Muscle of back (tissue), 11 donors: Measurements from ENCODE around the gene NPIPB6. TPM values are rescaled to one million over a fixed set of nuclear protein-coding genes. Genes with fewer than 3 reads are reported as not detected.

Experiments
- DNase-seq, 3 donors: peaks; one replicate each; pipeline versions ENCODE4 v3.0.0 to v3.0.0-alpha.2; 2013
- polyA plus RNA-seq, 10 donors: library from polyadenylated mRNA; unstranded; fragments of 120-200 nt; gene quantifications; one replicate each; pipeline ENCODE4 v1.2.1, GENCODE V29; 2013; ENCODE audit not compliant: insufficient read length in 10 of 10

The NPIPB6 gene
- polyA plus RNA-seq, 10 donors = 0.21 to 2.8 (median 1.0) TPM

DNA sequence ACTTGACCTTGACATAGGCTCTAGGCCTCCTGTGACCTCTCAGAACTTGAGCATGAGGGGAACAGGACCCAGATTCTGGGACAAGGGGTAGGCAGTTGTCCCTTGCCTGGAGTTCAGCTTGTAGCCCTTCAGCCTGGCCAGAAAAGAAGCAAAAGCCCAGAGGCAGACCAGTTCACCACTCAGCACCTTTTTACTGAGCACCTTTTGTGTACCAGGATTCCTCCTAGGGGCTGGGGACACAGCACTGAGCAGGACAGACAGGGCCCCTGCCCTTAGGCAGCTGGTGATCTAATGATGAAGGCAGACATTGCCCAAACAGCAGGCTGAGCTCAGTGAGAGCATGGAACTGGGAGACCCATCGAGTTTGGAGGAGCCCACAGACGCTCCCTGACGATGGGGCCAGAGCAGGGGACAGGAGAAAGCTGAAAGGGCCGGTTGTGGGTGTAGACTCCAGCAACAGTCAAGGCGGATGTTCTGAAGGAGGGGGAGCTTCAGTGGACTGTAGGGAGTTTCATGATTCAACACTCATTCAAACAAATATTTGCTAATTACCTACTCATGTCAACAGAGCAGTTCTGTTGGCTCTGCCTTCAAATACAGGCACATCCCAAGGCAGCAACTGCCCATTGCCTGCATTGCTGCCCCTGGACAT lies 38.9 kb downstream of the NPIPB6 start:
- no peak for DNase-seq

DNA sequence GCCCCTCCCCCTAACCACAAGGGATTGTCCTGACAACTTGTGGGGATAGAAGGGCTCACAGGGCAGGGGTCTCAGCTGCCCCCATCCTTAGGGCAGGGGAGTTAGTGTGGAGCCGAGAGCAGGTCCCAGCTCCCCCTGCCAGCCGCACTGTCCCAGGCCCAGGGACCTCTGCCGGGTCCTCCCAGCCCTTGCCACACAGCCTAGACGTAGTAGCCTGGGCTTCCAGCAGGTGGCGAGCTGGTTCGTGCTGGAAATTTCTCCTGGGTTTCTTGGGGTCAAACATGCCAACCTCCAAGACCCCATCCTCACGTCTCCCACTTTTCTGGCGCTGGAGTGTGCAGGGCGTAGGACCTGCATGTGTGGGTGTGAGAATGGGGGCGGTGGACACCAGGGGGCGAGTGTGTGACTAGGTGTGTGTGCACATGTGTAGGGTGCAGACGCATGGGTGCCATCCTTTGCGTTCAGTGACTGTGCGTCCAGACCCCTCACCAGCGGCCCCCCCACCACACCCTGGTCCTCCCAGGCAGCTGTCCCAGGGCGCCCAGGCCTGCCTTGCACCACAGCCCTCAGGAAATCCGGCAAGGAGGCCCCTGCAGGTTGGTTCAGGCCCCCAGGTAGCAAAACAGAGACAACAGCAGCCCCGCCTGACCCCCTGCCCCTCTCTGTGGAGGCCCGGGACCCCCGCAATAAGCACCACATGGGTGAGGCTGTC lies 41.5 kb downstream of the NPIPB6 start:
- peak in 1 of 3 donors; percentile 28 for DNase-seq

DNA sequence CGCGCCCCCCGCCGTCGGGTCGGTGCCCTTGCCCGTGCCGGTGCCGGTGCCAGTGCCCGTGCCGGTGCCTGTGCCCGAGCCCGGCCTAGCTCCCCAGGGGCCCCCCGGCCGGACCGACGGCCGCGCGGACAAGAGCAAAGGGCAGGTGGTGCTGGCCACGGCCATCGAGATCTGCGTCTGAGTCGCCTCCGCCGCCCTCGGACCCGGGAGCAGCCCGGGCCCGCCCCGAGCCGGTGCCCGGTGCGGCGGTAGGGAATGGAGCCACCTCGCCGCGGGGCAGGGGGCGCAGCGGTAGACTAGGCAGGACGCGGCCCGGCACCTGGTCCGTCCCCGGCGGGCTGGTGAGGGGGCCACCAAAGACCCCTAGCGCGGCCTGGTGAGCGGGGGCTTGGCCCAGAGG lies 42.6 kb downstream of the NPIPB6 start:
- no peak for DNase-seq

DNA sequence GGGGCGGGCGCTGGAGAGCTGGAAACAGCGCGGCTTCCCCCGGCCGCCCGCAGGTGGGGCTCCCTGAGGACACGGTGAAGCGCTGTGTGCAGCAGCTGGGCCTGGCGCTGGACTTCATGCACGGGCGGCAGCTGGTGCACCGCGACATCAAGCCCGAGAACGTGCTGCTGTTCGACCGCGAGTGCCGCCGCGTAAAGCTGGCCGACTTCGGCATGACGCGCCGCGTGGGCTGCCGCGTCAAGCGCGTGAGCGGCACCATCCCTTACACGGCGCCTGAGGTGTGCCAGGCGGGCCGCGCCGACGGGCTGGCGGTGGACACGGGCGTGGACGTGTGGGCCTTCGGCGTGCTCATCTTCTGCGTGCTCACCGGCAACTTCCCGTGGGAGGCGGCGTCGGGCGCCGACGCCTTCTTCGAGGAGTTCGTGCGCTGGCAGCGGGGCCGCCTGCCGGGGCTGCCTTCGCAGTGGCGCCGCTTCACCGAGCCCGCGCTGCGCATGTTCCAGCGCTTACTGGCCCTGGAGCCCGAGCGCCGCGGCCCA lies 43.2 kb downstream of the NPIPB6 start:
- DNase-seq = no peak

DNA sequence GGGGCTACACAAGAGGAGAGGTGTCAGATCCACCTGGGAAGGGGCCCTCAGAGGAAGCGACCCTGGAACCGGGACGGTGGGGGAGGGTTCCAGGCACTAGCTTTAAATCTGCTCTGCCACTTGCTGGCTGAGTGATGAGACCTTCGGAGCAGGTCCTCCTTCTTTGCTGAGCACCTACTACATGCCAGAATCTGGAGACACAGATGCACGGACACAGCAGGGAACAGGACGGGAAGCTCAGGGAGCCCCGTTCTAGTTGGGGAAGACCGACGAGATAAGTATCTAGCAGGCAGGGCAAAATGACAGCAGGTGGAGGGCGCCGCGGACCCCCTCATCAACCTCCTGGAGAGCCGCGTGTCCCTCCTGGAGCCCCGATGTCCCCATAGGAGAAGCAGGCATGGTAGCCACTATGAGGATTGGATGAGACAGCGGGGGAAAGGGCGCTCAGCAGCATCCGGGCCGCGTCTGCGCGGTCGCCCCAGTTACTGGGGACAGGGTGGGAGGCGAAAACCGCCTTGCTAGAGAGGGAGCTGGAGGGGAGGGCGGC lies 43.8 kb downstream of the NPIPB6 start:
- no peak for DNase-seq

DNA sequence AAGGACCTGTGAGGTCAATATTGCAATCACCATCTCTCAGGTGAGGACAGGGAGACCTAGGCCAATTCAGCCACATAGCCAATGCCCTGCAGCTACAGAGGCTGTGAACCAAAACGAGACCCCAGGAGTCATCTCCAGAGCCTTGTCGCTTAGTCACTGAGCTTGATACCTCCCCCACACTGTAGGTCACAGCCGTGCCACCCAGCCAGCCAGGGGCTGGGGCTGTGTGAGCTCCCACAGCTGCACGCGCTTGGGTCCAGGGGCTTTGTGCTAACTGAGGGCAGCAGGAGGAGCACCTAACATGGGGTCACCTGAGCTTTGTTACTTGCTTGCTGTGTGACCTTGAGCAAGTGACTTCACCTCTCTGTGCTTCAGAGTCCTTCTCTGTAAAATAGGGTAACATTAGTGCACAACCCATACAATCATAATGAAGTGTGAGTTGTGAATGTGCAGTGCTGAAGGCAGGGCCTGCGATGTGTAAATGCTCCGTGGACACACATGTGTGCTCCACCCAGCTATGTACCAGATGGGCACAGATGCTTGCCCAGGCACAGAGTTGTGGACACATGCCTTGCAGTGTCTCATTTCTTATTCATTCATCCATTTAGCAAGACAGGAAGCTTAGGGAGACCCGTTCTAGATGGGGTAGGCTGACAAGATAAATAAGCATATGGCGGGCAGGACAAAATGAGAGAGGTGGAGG lies 45.1 kb downstream of the NPIPB6 start:
- DNase-seq = no peak

DNA sequence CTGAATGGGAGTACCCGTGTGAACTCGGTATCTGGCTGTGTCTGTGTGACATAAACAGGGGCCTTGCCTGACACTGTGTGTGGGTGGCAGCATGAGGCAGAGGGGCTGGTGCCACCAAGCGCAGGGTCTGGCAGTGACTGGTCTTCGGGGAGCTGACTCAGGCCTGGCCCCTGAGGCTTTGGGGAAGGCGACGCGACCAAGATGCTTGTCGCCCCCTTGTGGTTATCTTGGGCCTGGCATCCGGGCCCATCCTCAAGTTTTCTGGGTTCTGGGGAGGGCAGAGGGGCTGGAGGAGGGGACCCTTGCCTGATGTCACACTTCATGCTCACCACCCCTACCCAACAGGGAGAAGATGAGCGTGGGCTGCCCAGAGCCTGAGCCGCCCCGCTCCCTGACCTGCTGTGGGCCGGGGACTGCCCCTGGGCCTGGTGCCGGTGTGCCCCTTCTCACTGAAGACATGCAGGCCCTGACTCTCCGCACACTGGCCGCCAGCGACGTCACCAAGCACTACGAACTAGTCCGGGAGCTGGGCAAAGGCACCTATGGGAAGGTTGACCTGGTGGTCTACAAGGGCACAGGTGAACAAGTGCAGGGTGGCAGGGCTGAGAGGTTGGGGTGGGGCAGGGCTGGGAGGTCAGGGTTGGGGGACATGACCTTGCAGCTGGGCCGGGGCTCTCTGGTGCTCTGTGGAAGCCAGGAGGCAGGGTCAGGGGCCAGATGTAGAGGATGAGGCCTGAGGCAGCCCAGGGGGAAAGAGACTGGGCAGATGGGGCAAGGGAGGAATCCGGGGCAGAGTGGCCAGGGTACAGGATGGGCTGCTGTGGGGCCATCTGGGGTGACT lies 46.0 kb downstream of the NPIPB6 start:
- peak in 2 of 3 donors; percentile 28 to 53 for DNase-seq

DNA sequence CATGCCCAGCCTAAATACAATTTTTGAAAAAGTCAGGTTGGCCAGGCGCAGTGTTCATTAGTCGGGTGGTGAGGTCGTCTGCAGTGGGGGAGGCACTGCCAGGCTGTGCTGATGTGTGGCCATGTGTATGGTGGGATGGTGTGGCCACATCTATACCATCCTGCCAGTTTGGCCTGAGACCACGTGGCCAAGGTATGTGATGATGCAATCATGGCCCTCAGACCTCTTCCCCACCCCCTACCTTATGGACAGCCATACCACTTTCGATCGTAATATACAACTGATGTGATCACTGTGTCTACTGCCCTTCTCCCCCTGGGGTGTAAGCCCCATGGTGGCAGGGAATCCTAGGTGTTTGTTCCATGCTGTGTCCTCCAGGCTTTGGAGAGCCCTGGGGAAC lies 47.3 kb downstream of the NPIPB6 start:
- DNase-seq = no peak

DNA sequence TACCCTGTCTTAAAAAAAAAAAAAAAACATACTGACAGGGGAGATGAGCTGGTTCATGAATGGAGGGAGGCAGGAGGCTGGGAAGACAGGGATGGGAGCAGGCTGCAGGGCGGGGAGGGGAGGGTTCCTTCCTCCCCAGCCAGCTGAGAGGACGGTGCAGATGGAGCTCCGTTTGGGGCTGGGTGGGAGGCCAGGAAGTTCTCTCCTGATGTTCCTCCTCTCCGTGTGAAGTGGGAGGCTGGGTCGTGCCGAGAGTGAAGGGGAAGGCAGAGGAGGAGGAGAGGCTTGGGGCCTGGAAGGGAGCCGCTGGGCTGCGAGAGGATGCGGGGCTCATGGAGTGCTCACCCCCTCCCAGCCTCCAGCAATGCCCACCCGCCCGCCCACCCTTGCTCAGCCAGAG lies 49.7 kb downstream of the NPIPB6 start:
- no peak for DNase-seq

DNA sequence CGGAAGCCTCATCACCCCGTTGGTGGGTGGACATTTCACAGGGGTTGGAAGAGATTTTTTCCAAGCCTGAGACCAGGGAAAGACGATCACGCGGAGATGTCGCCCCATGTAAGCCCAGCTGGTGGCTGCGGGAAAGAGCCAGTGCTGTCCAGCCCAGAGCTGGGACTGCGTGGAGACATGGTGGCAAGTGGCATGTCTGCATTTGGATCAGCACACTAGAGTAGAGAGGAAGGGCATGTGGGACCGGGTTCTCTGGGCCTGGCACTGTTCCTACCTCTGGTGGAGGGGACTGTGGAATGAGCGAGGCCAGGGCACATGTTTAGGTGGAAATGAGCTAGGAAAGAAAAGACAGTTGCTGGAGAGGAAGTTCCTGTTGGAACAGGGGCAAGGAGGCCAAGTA lies 51.0 kb downstream of the NPIPB6 start:
- no peak for DNase-seq

DNA sequence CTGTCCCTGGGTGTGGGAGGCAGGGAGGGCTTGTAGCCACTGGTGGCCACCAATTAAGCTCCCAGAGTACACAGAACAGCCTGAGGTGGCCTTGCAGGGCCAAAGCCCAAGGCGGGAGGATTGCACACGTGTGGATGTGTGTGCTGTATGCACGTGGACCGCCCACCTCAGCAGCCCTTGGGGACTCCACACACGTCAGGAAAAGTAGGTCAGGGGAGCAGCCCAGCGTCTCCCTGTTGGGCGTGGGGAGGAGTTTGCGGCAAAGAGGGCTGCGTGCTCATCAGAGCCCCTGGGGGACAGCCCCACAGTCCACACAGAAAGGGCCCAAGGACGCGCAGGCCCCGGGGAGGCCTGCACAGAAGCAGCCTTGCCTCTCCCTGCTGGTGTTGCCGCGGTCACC lies 51.4 kb downstream of the NPIPB6 start:
- no peak for DNase-seq

DNA sequence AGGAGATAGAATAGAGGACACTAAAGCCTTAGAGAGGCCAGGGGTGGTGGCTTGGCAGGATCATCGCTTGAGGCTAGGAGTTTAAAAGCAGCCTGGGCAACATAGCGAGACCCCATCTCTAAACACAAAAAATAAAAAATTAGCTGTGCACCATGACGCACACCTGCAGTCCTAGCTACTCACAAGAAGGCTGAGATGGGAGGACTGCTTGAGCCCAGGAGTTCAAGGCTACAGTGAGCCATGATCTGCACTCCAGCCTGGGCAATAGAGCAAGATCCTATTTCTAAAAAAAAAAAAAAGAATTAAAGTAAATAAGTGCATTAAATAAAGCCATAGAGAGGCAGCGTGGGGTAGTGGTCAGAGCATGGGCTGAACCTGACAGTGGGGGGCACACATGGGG lies 51.9 kb downstream of the NPIPB6 start:
- DNase-seq = no peak

DNA sequence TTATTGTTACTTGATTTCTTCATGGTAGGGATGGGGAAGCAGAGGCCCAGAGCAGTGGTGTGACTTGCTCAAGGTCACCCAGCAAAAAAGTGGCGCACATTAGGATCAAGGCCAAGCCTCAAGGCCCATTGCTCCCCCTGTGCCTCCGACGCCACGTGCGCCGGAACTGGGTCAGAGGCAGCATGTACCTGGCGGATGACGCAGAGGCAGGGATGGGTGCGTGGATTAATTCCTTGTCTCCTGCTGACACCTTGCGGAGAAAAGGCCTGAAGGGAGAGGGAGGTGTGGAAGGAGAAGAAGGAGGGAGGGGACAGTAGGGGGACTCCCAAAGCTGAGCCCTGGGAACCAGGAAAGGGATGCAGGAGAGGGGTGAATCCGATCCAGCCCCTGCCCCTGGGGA lies 52.5 kb downstream of the NPIPB6 start:
- no peak for DNase-seq

DNA sequence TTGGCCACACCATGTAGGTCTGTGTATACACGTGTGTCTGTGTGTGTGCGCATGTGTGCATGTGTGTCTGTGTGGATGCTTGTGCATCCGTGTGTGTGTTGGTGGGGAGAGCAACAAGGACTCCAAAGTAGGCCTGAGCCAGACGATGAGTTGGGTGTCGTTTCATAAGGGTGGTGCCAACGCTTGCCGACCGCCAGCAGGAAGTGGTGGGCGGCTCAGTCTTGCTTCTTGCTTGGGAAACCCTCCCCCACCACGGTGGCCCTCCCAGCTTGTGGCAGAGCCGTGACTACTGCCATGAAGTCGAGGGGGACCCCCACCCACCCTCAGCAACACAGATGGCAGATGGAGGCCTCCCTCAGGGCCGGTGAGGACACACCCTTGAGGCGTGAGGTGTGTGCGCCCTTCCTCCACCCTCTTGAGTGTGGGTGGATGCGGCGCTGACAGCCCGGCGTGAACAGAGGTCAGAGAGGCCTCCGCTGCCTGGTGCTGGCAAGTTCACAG lies 53.4 kb downstream of the NPIPB6 start:
- DNase-seq = no peak

DNA sequence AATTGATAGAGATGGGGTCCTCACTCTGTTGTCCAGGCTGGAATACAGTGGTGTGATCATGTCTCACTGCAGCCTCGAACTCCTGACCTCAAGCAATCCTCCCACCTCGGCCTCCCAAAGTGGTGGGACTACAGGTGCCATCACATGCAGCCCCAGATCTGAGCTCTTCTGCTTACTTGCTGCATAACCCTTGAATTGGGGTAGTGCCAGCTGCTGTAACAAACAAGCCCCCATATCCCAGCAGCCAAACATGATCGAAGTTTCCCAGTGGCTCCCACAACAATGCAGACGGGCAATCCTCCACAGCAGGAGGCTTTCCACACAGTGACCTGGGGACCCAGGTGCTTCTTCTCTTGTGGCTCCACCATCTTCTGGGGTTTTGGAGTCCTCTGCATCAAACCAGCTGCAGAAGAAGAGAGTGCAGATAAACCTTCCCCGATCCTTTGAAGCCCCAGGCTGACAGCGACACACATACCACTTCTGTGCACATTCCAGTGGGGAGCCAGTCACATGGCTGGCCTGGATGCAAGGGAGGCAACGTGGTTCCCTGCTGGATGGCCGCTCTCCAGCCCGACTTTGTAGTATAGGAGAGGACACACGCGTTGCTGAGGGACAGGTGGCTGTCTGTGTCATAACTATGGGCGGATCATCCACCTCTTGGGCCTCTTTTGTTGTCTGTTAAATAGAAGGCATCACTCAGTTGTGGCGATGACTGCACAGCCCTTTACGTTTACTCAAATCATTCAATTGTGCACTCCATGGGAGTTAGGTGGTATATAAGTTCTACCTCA lies 54.3 kb downstream of the NPIPB6 start:
- no peak for DNase-seq

DNA sequence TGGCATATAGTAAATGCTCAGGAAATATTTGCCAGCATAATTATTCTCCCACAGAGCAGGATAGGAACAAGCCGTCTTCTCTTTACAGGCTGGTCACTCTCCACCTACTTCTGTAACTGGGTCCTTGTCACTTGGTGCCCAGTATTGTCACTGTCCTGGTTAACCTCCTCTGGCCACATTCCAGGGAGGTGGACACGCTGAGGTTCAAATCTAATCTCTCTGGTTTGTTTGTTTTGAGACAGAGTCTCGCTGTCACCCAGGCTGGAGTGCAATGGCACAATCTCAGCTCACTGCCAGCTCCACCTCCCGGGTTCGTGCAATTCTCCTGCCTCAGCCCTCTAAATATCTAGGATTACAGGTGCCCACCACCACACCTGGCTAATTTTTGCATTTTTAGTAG lies 55.4 kb downstream of the NPIPB6 start:
- no peak for DNase-seq

DNA sequence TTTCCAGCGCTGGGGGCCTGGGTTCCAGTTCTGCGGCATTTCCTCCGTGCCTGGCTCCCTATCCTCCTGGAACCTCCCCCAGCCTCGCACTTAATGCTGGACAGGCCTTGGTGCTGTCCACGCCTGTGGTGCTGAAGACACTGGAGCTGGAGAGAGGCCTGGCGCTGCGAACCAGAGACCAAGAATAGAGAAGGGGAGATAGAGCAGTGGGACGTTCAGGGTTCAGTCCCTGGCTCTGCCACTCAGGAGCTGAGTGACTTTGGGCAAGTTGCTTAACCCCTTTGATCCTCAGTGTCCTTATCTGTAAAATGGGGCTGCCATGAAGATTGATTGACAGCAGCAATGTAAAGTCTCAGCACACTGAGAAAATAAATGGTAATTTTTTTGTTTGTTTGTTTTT lies 59.1 kb downstream of the NPIPB6 start:
- DNase-seq = peak; percentile 26 to 72 (median 57)

DNA sequence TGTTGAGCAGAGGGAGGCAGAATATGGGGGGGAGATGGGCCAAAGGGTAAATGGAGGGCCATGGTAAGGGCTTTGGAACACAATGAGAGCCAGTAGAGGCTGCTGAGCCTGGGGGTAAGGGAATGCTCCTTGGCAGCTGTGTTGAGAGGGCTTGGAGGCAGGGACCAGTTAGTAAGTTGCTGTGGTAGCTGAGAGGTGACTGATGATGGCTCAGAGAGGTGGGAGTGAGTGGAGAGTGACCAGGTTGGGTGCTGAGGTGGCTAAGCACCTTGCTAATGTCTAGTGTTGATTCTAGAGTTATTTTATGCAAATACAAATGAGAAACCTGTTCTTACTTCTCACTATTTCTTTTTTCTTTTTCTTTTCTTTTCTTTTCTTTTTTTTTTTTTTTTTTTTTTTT lies 60.2 kb downstream of the NPIPB6 start:
- DNase-seq = no peak

DNA sequence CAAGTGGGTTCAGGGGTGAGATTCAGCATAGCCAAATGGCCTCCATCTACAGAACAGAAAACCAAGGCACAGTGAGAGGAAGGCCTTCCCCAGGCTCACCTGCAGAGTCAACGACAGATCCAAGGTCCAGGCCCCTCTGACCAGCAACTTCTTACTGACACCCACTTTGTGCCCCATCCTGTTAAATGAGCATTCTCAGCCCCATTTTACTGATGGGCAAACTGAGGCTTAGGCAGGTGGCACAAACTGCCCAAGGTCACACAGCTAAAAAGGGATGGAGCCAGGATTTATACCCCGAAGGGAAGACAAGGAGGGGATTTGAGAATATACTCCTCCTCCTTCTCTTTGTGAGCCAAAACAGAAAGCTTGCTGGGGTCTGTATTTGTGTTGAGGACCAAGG lies 61.7 kb downstream of the NPIPB6 start:
- no peak for DNase-seq

DNA sequence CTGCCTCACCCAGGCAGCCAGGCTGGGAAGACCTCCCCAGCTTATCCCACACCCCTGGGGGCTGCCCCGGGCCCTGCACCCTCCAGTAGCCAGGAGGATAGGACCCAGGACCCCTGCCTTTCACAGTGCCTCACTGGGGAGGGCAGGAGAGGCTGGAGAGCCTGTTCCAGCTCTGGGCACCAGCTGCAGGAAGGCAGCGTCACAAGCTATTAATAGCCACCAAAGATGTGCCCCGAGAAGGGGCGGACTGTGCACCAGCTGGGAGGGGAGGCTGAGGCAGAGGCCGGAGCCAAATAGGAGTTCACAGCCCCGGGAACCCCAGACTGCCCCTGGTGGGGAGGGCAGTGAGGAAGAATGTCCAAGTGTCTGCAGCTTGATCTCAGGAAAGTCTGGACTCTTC lies 62.2 kb downstream of the NPIPB6 start:
- no peak for DNase-seq

DNA sequence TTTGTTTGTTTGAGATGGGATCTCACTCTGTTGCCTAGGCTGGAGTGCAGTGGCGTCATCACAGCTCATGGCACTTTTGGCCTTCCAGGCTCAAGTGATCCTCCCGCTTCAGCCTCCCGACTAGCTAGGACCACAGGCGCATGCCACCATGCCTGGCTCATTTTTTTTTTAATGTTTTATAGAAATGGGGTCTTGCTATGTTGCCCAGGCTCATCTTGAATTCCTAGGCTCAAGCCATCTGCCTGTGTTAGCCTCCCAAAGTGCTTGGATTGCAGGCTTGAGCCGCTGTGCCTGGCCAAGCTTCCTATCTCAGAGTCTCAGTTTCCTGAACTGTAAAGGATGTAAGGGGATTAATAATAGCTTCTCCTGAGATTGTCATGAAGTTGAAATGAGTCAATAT lies 63.0 kb downstream of the NPIPB6 start:
- no peak for DNase-seq
